Neural progenitor cell (in vitro differentiated cells): ENCODE measurements around the gene UPF2. TPM values are rescaled to one million over a fixed set of nuclear protein-coding genes. Genes with fewer than 3 reads are reported as not detected.

ENCODE experiments used
- DNase-seq: peaks from one replicate; pipeline ENCODE4 v3.0.0-alpha.2; 2016; ENCODE audit warnings: low spot score
- H2AFZ ChIP-seq: fragments of 200-600 bp; sonication (generic); replicated peaks from 2 replicates; pipeline ENCODE4 v1.6.1; 2016; ENCODE audit warnings: antibody characterized with exemption
- H3F3A ChIP-seq: fragments of 200-600 bp; sonication (generic); 2 replicates; pipeline ENCODE4 v1.6.1; 2016; ENCODE audit warnings: antibody characterized with exemption, low read depth
- H3K27ac ChIP-seq: fragments of 200-600 bp; sonication (generic); 2 replicates; pipeline ENCODE4 v1.5.1; 2016; ENCODE audit warnings: mild to moderate bottlenecking
- H3K27me3 ChIP-seq: fragments of 200-600 bp; sonication (generic); 2 replicates; pipeline ENCODE4 v1.6.1; 2016; ENCODE audit warnings: mild to moderate bottlenecking, moderate library complexity
- H3K36me3 ChIP-seq: fragments of 200-600 bp; sonication (generic); 2 replicates; pipeline ENCODE4 v1.5.1; 2016
- H3K4me1 ChIP-seq: fragments of 200-600 bp; sonication (generic); 2 replicates; pipeline ENCODE4 v1.6.1; 2016; ENCODE audit warnings: mixed run types
- H3K4me2 ChIP-seq: fragments of 200-600 bp; sonication (generic); 2 replicates; pipeline ENCODE4 v1.6.1; 2016
- H3K4me3 ChIP-seq: fragments of 200-600 bp; sonication (generic); 2 replicates; pipeline ENCODE4 v1.5.1; 2016
- H3K79me2 ChIP-seq: fragments of 200-600 bp; sonication (generic); 2 replicates; pipeline ENCODE4 v1.6.1; 2016; ENCODE audit warnings: low read depth
- H3K9ac ChIP-seq: fragments of 200-600 bp; sonication (generic); 2 replicates; pipeline ENCODE4 v1.6.1; 2016
- H3K9me3 ChIP-seq: fragments of 200-600 bp; sonication (generic); 2 replicates; pipeline ENCODE4 v1.5.1; 2016; ENCODE audit warnings: low read depth
- H4K20me1 ChIP-seq: fragments of 200-600 bp; sonication (generic); 2 replicates; pipeline ENCODE4 v1.6.1; 2016; ENCODE audit warnings: low read depth
- H3K27ac Mint-ChIP-seq: 3 replicates; pipeline ENCODE4 v1.8.0; 2021; ENCODE audit warnings: mixed read lengths
- H3K27me3 Mint-ChIP-seq: 2 replicates; pipeline ENCODE4 v1.8.0; 2022; ENCODE audit warnings: low read depth, mild to moderate bottlenecking, inconsistent platforms, moderate library complexity, mixed read lengths; ENCODE audit not compliant: insufficient read depth
- H3K36me3 Mint-ChIP-seq: 3 replicates; pipeline ENCODE4 v1.8.0; 2021; ENCODE audit warnings: mixed read lengths
- H3K4me1 Mint-ChIP-seq: 3 replicates; pipeline ENCODE4 v1.8.0; 2021; ENCODE audit warnings: mixed read lengths
- H3K4me3 Mint-ChIP-seq: 3 replicates; pipeline ENCODE4 v1.8.0; 2021; ENCODE audit warnings: mild to moderate bottlenecking, moderate library complexity, mixed read lengths
- H3K9me3 Mint-ChIP-seq: 3 replicates; pipeline ENCODE4 v1.8.0; 2020; ENCODE audit warnings: mixed read lengths
- CTCF ChIP-seq: fragments of 200-600 bp; sonication (generic); IDR thresholded peaks from 2 replicates; pipeline ENCODE4 v1.5.1; 2017; ENCODE audit warnings: antibody characterized with exemption, mild to moderate bottlenecking
- EZH2 ChIP-seq: fragments of 200-600 bp; sonication (generic); IDR thresholded peaks from 2 replicates; pipeline ENCODE4 v1.6.1; 2017; ENCODE audit warnings: antibody characterized with exemption, mild to moderate bottlenecking, moderate library complexity
- EZH2phosphoT487 ChIP-seq: fragments of 200-600 bp; sonication (generic); IDR thresholded peaks from 2 replicates; pipeline ENCODE4 v1.6.1; 2017; ENCODE audit warnings: antibody characterized with exemption
- total RNA-seq: library from RNA; depleted of rRNA; stranded (reverse); fragments of >200 nt; gene quantifications from 2 replicates; pipeline ENCODE4 v1.2.3, GENCODE V29; 2015; ENCODE audit warnings: low replicate concordance

Gene UPF2
- total RNA-seq, 1 donor from 2014 or later: 33.2 TPM

- TF ChIP-seq EZH2phosphoT487: no peak
- no peak for TF ChIP-seq CTCF
- no peak for TF ChIP-seq EZH2
- no peaks in the 10 kb centered on the region for H3K79me2 ChIP-seq
- no peaks in the 10 kb centered on the region for H3K9me3 ChIP-seq
- no peaks in the 10 kb centered on the region for H3F3A ChIP-seq
- no peaks in the 10 kb centered on the region for H3K36me3 ChIP-seq
- no peak for DNase-seq
- no peak overlapping the region for H3K4me2 ChIP-seq
- no peak overlapping the region for H3K27ac Mint-ChIP-seq
- no peaks in the 10 kb centered on the region for H3K9me3 Mint-ChIP-seq
- H3K4me1 Mint-ChIP-seq: peaks cover 4% of the 10 kb centered on the region
- no peaks in the 10 kb centered on the region for H4K20me1 ChIP-seq
- no peaks in the 10 kb centered on the region for H3K27me3 ChIP-seq
- no peaks in the 10 kb centered on the region for H3K27me3 Mint-ChIP-seq
- H3K27ac ChIP-seq: no peak overlapping the region
- H3K4me3 ChIP-seq: no peak overlapping the region
- no peaks in the 10 kb centered on the region for H3K4me1 ChIP-seq
- H3K36me3 Mint-ChIP-seq: no peaks in the 10 kb centered on the region
- H2AFZ ChIP-seq: no peak overlapping the region
- H3K9ac ChIP-seq: no peak overlapping the region
- no peak overlapping the region for H3K4me3 Mint-ChIP-seq
These were observed 156.5 kb downstream of the UPF2 start for GRCh38 chr10:11886138-11886474.

- no peaks in the 10 kb centered on the region for H3F3A ChIP-seq
- no peak overlapping the region for H3K27ac ChIP-seq
- no peaks in the 10 kb centered on the region for H3K9me3 Mint-ChIP-seq
- H3K79me2 ChIP-seq: no peaks in the 10 kb centered on the region
- H3K9me3 ChIP-seq: no peaks in the 10 kb centered on the region
- H3K4me3 ChIP-seq: no peak overlapping the region
- no peaks in the 10 kb centered on the region for H3K36me3 Mint-ChIP-seq
- no peaks in the 10 kb centered on the region for H3K4me1 ChIP-seq
- no peaks in the 10 kb centered on the region for H4K20me1 ChIP-seq
- H3K27me3 ChIP-seq: no peaks in the 10 kb centered on the region
- no peaks in the 10 kb centered on the region for H3K36me3 ChIP-seq
- H3K4me1 Mint-ChIP-seq: peaks cover 7% of the 10 kb centered on the region
- no peak overlapping the region for H3K4me3 Mint-ChIP-seq
- H2AFZ ChIP-seq: no peak overlapping the region
- no peak overlapping the region for H3K9ac ChIP-seq
- no peak overlapping the region for H3K4me2 ChIP-seq
- TF ChIP-seq CTCF (no peak), EZH2phosphoT487 (no peak), EZH2 (no peak)
- H3K27ac Mint-ChIP-seq: no peak overlapping the region
- no peaks in the 10 kb centered on the region for H3K27me3 Mint-ChIP-seq
- no peak for DNase-seq
These were observed 157.0 kb downstream of the UPF2 start for GRCh38 chr10:11885437-11886137.

- Mint-ChIP-seq H3K36me3 (no peaks in the 10 kb centered on the region), H3K4me3 (no peak overlapping the region), H3K4me1 (peaks cover 8% of the 10 kb centered on the region), H3K27ac (no peak overlapping the region), H3K9me3 (no peaks in the 10 kb centered on the region), H3K27me3 (peaks cover 2% of the 10 kb centered on the region)
- no peak overlapping the region for H3K4me2 ChIP-seq
- H3K79me2 ChIP-seq: no peaks in the 10 kb centered on the region
- H3K27me3 ChIP-seq: no peaks in the 10 kb centered on the region
- H3K4me3 ChIP-seq: no peak overlapping the region
- H3K9me3 ChIP-seq: no peaks in the 10 kb centered on the region
- no peak overlapping the region for H3K9ac ChIP-seq
- H3K36me3 ChIP-seq: no peaks in the 10 kb centered on the region
- no peaks in the 10 kb centered on the region for H4K20me1 ChIP-seq
- no peaks in the 10 kb centered on the region for H3F3A ChIP-seq
- TF ChIP-seq EZH2: no peak
- no peak overlapping the region for H3K27ac ChIP-seq
- H2AFZ ChIP-seq: no peak overlapping the region
- H3K4me1 ChIP-seq: no peaks in the 10 kb centered on the region
- no peak for DNase-seq
These were observed 157.7 kb downstream of the UPF2 start for GRCh38 chr10:11884706-11885423.
